Left renal cortex interstitium (tissue), 4 donors: ENCODE data around the gene DPH1. TPM values are rescaled to one million over a fixed set of nuclear protein-coding genes. Genes with fewer than 3 reads are reported as not detected.

Source experiments
- DNase-seq, 4 donors: peaks; one replicate each; pipeline ENCODE4 v3.0.0-alpha.2; 2013; ENCODE audit warnings: low read depth in 4 of 4, low spot score in 2 of 4, missing footprints in 1 of 4
- polyA plus RNA-seq, 4 donors: library from polyadenylated mRNA; unstranded; fragments of 120-200 nt; gene quantifications; one replicate each; pipeline ENCODE4 v1.2.1, GENCODE V29; 2013; ENCODE audit not compliant: insufficient read length in 4 of 4

Gene DPH1
- polyA plus RNA-seq, 4 donors: 33.1 to 72.4 (median 51.4) TPM

DNA sequence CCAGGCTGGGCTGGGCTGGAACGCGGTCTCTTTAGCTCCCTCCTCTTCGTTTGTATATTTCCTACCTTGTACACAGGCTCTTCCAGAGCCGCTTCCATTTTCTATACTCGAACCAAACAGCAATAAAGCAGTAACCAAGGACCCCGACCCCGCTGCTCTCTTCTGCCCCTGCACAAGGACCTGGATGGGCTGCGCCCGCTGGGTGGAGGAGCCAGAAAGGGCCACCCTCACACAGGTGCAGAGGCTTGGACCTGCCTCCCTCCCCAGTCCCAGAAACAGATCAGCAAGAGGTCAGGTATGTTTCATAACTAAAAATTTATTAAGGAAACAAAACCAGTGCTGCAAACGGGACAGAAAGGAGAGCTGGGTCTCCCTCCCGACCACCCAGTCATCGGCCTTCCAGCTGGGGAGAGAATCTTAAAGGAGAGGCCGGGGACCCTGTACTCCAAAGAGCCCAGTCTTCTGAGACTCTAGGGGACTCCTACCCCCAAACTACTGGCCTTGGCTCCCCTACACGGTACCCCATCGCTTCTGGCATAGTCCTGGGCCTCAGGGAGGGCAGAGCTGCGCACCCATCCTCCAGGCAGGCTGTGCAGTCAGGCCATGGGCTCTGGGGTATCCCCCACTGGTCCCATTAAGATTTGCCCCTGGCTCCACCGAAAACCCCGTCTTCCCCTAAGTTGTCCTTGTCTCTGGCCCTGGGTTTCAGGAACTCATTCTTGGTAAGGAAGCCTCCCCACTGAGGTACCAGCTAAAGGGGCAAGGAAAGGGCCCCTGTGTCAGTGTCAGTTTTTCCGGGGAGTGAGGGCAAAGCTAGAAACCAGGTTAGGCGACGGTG, 29.8 kb downstream of the DPH1 start:
- DNase-seq: no peak

DNA sequence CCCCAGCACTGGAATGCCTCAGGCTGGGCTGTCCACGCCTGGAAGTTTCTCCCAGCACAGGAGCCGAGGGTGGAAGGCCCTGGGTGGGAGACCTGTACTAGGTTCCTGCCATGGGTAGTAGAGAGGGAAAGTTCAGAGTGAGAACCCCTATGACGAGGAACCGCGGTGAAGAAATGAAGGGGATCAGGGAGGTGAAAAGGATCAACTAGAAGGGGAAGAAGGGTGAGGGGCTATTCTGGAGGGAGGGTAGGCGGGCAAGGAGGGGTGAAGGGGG, 30.4 kb downstream of the DPH1 start:
- DNase-seq: no peak

DNA sequence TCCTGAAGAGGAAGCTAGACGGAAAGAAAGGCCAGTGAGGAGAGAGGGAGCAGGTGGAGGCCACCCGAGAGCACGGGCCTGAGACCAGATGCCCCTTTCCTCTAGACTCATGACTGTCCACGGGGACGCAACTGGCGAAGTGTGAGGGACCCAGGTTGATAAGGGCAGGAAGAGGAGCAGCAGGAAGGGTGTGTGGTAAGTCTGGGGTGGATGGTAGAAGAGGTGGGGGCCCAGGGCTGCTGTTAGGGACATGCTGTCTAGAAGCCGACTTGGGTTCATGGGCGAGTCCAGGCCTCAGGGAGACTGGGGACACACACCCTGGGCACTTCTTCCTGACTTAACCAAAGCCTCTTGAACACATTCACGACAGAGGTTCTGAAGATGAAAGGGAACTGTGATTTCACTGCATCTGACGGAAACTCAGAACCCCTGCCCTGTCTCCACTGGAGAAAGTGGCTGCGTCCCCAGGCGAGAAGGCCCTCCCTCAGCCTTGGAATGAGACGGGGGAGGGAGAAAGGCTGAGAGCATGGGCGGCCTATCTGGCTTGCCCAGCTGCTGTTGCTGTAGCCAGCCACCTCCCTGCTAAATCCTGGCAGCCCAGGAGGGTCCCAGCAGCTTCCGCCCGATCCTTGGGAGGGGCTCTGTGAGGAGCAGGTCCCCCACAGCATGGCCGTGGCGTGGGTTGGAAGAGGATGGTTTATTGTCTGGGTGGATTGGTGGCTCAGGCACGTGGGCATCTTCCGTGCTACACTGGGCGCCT, 30.9 kb downstream of the DPH1 start:
- no peak for DNase-seq

DNA sequence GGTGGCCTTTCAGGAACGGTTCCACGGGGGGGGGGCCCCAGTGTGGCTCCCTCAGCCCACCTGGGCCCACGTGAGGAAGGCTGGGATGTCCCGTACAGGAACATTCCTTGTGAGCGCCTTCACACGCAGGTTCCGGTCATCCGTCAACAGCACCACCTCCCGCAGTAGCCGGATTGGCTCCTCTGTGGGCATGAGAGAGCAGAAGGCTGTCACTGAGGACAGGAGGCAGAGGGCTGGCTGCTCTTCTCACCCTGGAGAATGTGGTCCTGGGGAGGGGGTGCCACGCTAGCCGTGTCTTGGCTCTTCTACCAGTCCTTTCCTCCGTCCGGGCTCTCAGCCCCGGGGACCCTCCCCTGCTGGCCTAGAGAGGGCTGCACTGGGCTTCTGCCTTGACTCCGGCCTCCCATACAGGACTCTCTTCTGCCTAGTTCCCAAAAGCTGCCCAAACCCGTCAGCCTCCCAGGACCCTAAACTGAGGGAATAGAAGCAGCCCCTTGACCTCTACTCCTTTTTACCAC, 31.5 kb downstream of the DPH1 start:
- no peak for DNase-seq

DNA sequence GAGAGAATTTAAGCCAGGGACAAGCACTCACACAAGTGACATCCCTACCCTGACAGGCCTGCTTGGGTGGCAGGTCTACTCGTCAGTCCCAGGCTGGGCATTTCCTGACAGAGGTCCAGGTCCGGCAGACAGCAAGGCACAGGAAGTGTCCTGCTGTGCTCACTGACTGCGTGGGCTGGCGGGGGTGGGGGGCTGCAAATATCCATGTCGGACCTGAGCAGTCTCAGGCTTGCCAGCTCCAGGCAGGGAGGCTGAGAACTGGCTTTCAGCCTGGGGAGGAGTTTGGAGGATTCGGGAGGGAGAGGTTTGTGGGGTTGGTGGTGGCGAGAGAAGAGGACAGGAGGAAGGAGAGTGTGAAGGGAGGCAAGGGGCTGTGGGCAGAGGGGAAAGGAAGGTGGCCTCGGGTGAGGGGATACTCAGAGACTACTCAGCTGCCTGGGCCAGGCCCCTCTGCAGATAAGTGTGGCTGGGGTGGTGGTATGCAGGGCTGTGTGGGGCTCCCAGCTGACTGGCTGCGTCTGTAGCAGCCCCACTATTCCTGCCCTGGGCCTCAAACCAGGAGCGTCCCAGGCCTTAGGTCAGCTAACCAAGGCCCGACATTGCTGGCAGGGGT, 32.7 kb downstream of the DPH1 start:
- no peak for DNase-seq

DNA sequence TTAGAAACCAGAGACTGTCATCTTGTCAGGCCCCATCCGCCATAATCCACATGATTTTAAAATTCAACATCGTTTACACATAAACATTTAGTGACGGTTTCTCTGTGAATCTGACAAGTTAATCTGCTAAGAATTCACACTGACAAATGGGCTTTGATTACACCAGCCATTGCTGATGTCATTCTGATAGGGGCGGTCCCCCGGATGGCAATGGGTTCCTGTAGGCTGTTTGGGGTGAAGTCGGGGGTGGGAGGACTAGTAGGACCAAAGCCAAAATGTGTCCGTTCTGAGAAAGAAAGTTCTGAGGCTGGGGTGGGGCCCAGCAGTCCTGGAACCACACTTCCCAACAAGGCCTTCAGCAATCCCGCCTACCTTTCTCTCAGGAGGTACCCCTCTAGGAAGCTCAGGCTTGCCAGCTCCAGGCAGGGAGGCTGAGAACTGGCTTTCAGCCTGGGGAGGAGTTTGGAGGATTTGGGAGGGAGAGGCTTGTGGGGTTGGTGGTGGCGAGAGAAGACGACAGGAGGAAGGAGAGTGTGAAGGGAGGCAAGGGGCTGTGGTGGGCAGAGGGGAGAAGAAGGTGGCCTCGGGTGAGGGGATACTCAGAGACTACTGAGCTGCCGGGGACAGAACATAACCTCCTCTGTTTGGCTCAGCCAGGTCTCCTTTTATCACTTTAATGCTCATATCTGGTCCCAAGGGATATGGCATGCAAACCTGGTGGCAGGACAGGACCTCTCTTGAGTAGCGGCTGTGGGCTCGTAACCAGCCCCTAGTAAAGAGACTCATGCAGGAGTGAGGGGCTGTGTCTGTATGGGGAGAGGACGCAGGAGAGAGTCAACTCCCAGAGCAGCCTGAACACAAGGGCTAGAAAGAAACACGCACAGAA, 33.6 kb downstream of the DPH1 start:
- no peak for DNase-seq

DNA sequence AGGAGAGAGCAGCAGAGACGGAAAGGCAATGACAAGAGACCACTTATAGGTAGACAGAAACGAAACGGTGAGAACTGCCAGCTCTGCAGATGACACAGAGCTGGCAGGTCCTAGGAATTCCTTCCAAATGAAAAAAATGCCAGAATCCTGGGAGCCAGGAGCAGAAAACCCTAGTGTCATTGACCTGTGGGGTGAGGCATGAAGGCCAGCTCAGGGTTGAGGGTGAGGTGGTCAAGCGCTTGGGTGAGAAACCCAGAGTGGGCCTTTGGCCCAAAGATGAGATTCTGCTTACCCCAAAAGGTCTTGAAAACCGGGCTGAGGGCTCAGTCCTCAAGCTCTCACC, 34.2 kb downstream of the DPH1 start:
- DNase-seq: no peak

DNA sequence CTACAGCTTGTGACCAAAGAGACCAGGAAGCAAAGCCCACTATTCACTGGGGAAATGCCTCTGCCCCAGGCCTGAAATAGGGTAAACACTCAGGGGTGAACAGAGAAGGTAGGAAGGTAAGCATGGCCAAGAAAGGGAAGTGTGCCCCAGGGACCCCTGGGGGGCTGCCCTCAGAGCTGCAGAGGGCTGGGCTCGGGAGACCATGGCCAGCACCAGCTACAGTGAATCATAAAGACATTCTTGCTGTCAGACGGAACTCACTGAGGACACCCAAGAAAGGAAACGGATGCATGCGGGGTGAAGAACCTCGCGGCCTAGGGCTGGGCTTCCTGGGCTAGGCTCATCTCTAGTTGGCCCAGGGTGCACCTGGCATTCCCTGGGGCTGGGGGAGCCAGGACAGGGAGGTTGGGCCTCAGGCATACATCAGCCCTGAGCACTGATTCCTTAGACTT, 34.6 kb downstream of the DPH1 start:
- no peak for DNase-seq

DNA sequence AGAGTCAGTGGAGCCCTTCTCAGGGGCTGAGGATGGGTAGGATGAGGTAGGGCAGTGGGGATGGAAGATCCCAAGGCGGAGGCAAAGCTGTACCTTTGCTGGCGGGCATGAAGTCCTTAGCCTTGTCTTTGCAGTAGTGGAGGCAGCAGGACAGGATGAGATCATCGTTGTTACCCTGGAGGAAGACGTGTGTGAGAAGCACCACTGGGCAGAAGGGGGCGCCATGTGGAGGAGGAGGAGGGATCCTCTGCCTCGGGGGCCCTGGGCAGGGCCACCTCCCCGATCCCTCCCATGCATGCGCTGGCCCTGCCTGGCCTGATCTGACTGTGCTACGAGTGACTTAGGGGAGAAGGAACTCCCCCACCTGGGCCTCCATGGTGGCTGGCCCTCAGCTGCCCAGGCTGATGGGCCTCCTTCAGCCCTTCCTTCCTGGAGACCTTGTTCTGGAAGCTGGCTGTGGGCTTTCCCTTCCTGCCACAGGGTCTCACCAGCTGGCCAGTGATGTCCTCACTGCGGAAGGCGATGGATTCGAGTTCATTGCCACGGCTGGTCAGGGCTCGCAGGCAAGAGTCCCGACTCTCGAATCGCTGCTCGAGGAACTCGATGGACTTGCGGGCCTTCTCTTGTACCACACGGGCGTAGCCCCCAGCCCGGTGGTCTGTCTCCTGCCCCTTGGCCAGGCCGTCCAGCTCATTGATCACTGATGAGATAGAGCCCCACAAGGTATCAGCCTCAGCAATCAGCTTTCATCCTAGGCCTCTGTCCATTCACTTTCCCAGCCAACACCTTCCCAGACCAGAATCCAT, 35.2 kb downstream of the DPH1 start:
- DNase-seq: no peak

DNA sequence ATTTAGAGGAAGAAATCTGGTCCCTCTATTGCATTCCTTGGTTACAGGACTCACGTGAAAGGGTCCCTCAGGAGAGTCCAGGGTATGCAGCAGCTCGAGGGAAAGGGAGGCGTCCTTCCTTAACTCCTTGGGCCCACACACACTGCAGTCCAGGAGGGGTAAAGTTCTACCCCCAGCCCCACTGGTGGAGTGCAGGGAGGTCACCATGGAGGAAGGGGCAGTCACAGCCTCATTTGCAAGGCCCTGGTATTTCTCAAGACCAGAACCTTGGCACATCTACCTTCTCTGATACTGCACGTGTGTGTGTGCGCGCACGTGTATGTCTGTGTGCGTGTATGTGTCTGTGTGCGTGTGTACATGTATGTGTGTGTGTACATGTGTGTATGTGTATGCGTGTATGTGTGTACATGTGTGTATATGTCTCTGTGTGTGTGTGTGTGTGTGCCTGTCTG, 36.0 kb downstream of the DPH1 start:
- no peak for DNase-seq

DNA sequence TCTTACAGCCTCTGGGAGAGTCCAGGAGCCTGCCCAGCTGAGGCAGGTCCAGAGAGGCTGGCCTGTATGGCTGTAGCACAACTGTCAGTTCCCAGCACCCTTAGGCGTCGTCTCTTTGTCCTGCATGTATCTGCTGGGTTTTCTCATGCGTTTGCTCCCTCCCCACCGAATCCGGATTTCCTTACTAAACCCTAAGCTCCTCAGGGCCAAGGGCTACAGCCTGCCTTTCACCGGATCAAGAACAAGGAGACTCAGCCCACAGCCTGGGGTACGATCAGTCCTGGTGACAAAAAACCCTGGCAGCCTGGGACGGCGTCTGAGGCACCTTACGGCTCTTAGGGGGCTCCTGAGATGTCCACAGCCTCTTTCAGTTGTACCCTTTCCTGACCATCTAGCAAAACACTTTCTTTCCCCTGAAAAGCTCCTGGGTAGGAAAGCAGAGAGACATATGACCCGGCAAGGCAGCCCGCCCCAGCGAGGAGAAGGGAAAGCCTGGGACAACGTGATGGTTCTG, 37.2 kb downstream of the DPH1 start:
- DNase-seq: no peak

DNA sequence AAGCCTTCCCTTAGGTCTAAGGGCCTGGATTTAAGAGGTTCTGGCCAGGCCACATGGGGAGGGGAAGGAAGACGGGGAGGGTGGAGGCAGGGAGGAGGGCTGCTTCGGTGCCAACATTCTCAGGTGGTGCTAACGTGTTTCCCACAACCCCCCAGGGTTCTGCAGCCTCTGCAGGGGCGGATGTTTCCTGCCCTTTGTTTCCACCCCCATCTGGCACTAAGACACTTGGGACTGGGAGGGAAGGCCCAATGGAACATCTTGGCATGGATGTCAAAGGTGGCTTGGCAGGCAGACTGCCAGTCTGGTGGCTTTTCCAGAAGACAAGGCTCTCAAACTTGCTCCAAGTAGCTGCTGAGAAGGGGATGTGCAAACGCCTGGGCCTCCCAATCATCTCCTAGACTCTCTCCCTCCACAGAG, 37.7 kb downstream of the DPH1 start:
- DNase-seq: no peak

DNA sequence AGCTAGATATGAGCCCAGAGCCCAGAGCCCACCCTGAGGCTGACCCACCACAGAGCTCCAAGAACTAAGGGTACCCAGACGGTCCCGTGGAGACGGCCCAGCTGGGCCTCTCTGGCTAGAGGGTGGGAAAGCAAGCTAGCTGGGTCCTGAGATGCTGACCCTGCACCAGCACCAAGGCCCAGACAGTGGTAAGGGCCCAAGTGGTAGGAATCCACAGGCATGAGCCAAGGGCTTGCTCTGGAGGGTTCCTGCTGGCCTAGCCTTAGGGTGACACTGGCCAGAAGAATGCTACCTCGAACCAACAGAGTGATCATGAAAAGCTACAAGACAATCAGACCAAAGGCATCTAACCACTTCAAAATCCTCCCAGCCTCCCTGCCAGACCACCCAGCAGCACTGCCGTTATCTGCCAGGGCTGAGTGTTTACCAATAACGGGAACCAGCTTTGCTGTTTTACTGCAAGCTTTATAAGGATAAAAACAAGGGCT, 38.1 kb downstream of the DPH1 start:
- DNase-seq: no peak

DNA sequence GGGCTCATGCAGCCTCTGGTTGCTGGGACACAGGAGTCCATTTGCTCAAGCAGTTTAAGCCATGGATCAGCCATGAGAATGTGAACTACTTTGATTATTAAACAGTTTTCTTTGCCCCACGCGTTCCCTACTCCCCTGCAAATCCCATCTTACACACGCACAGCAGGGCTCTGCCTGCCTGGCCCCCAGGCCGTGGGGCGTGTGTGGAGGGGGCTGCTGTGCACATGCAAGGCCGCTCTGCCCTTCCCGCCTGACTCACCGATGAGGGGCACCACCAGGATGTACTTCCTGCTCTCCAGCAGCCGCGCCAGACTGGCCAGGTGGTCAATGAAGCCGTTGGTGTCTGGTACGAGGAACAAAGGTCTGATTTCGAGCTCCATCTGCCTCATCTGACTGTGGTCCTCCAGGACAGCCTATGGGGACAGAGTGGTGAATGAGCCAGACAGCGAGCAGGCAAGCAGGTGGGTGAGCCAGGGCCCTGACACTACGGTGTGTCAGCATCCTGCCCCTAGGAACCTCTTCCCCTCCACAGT, 38.6 kb downstream of the DPH1 start:
- no peak for DNase-seq

DNA sequence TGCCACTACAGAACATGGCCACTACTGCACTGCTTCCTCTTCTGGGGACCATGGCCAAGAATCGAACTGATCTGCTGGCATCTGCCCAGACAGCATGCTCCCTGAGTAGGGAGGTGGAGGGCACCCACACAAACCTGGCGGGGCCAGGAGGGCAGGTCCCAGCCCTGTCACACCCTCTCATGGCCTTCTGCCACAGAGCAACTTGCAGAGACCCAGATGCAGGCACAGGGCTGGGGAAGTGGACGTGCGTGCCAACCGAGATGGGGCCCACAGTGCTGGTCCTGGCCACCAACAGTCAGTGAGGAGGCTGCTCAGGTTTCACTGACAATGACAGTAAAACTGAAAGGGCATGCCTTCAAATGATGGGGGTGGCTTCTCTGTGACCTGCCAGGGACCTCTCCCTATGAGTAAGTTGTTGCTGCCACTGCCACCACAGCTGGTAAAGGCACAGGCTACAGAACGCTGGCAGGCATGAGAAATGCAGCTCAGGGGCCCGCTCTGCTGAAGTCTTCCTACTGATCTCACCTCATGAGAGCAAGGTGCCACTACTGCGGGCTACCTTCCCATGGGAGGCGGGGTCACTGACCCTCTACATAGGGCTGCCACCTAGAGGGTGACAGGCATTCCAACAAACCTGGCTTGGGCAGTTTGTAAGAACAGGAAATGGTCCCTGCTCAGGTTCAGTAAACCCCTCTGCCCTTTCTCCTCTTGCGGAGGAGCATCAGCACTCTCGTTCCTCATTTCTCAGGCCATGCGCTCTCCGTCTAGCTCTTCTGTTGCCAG, 40.5 kb downstream of the DPH1 start:
- DNase-seq: no peak

DNA sequence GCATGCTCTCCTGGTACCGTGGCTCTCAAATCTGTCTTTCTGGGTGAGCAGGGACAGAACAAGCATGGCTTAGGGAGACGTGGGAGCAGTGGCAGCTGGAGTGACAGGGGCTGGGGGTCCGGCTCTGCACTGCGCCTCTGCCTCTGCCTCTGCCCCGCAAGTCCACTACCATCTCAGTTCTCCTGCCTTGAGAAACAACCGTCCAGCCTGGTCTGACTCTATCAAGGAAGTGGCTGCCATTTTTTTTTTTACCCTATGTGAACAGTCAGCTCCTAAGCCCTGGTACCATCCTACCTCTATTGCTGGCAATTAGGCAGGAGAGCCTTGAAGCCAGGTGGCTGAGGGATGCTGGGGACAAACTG, 41.1 kb downstream of the DPH1 start:
- no peak for DNase-seq

DNA sequence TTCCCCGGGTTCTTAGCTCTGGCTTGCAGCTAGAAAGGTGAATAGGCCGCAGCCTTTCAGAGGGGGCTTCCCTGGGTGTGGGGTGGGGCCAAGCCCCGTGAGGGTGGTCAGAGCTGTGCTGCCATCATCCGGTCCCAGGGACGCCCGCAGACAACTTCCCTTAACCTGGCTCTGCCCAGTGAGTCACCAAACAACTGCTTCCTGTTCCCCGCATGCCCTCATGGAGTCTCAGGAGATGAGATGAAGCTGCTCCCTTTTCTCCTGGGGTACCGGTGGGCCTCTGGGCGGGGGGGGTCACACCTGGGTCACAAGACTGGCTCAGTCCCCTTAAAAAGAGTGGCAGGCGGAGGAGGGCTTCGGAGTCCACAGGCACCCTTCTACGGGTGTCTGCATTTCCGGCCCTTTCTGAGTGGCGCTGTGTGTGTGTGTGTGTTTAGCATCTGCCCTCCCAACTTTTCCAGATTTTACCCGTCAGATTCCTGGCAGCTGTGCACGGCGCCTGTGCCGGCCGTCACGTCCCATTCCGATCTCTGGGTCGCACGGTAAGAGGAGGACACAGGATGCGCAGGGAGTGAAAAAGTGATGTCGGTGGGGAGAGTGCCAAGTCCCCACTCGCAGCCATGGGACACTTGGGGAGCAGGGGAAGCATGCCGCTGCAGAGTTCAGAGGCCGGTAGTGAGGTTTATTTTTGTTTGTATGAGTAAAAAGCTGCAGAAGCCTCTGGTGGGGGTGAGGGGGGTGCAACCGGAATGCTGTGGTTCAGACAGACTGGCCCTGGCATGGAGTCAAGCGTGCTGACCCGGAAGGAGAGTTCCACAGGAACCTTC, 41.7 kb downstream of the DPH1 start:
- no peak for DNase-seq

DNA sequence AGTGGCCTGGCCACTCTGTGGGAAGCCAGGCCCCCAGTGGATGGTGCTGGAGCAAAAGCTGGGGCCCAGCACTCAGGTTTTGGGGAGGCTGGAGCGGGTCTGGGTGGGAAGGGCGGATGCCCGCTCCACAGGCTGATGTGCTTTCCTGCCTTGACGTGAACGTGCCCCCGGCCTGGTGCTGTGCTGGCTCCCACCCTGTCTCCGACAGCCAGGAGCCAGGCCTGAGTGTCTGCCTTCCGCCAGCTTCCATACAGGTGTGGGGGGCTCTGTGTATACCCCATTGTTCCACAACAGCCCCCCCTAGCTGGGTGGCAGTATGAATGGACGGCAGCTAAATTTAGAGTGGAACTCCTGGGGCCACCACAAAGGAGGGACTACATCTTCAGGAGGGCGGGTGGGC, 45.0 kb downstream of the DPH1 start:
- DNase-seq: no peak
